MCF 10A (cell line): ENCODE data around the gene FCMR. TPM values are rescaled to one million over a fixed set of nuclear protein-coding genes. Genes with fewer than 3 reads are reported as not detected.

Experiments used
- BruUV-seq: library from RNA; stranded (reverse); fragments of 400-500 nt; replicated peaks from 2 replicates; lab custom pipeline; 2021; lab: Mats Ljungman, UMichigan
- CTCF ChIA-PET: fragments of 300-600 bp; sonication (Branson Sonifier 250); formaldehyde crosslinking; extraction: SDS; loops from one replicate; lab custom pipeline; 2021; ENCODE audit warnings: antibody characterized with exemption, inconsistent platforms; lab: Yijun Ruan, JAX
- POLR2A ChIA-PET: fragments of 300-600, 350-650 bp; sonication (Branson Sonifier 250); formaldehyde crosslinking; extraction: SDS; loops from one replicate; lab custom pipeline; 2020; ENCODE audit warnings: antibody characterized with exemption, inconsistent platforms; lab: Yijun Ruan, JAX
- DNase-seq: peaks from one replicate; pipeline ENCODE4 v3.0.0-alpha.2; 2018; ENCODE audit not compliant: unreplicated experiment
- H3K27ac Mint-ChIP-seq: one replicate; pipeline ENCODE4 v1.8.0; 2022; ENCODE audit warnings: mild to moderate bottlenecking, low read depth, mixed read lengths; ENCODE audit not compliant: unreplicated experiment
- H3K27me3 Mint-ChIP-seq: one replicate; pipeline ENCODE4 v1.8.0; 2022; ENCODE audit warnings: mixed read lengths; ENCODE audit not compliant: insufficient read depth, unreplicated experiment
- H3K36me3 Mint-ChIP-seq: one replicate; pipeline ENCODE4 v1.8.0; 2022; ENCODE audit warnings: mild to moderate bottlenecking, moderate library complexity, mixed read lengths; ENCODE audit not compliant: insufficient read depth, unreplicated experiment
- H3K4me1 Mint-ChIP-seq: one replicate; pipeline ENCODE4 v1.8.0; 2022; ENCODE audit warnings: mixed read lengths; ENCODE audit not compliant: insufficient read depth, unreplicated experiment
- H3K4me3 Mint-ChIP-seq: one replicate; pipeline ENCODE4 v1.8.0; 2022; ENCODE audit warnings: mild to moderate bottlenecking, moderate library complexity, mixed read lengths; ENCODE audit not compliant: unreplicated experiment
- H3K9me3 Mint-ChIP-seq: one replicate; pipeline ENCODE4 v1.8.0; 2022; ENCODE audit warnings: mixed read lengths; ENCODE audit not compliant: unreplicated experiment
- intact Hi-C: fragments of 100-400 bp; cut with micrococcal nuclease; formaldehyde crosslinking; loops from 2 replicates; pipeline ENCODE4 v1.14.1; 2022
- total RNA-seq: library from RNA; stranded (reverse); gene quantifications from 2 replicates; pipeline ENCODE4 v1.2.3, GENCODE V29; 2022
- TF ChIP-seq, protein P1 (sequence below): fragments of 200-600 bp; IDR thresholded peaks from one replicate; pipeline ENCODE4 v1.8.0; 2022; ENCODE audit warnings: antibody characterized with exemption, mild to moderate bottlenecking; ENCODE audit not compliant: unreplicated experiment

The FCMR gene
- total RNA-seq, 1 experiment from 2014 or later, result 10.1 TPM

DNA sequence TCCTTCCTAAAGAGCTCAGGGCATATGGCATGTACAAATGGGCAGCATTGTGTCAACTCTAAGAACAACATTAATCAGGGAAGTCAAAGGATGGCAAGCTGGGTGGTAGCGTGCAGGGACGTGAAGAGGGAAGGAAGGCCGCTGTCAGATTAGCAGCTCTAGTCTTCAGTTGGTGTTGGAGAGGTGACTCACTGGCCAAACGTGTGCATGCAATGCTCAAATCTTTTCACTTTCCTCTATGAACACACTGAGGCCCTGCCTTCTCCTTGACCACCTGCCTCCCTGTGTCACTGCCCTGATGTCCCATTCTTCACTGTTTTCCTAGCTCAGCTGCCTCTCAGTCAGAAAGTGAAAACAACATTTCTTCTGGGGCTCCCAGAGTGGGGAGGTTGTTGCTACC lies 30.4 kb upstream of the FCMR start:
- no peaks in the 10 kb centered on the region for H3K9me3 Mint-ChIP-seq
- POLR2A ChIA-PET, result interaction anchor here (0.7 to 1.8 kb wide), 2 partner anchors 9 to 15 kb away, joined by 3 to 4 read pairs; no protein-coding TSS in a partner anchor
- intact Hi-C loops, result no loop called here

DNA sequence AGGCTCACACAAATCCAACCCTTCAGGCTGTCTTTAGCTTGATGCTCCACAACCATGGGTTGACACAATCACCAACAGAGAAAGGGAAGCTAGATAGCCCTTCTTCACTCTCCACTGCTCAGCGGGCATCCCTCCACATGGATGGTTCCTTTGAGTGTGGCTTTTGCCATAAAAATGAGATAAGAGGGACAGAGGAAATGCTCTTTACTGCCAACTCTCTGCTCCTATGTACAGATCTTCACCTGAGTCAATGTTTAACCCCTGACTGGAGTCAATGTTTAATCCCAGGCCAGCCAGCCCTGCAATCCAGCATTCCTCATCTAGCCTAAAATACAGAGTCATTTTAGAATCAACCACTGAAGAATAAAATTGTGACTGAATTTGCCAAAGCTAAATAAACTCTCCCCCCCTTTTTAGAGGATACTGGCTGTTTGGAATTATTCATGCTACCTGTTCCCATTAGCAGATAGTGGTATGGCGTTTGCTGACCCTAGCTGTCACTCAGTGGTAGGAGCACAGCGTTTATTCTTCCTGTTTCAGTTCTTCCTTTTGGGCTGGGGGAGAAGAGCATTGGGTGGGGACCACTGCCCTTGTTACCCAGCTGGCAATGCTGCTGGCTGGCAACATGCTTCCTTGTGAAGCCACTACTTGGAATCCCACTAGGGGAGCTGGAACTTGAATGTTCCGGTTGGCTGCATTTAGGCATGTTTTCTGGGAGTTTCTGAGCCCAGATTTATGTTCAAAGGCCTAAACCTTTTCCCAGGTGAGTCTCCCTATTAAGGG lies 29.8 kb upstream of the FCMR start:
- Mint-ChIP-seq H3K36me3 (no peaks in the 10 kb centered on the region), H3K27me3 (peaks cover 4% of the 10 kb centered on the region), H3K27ac (no peak overlapping the region), H3K4me1 (peaks cover 8% of the 10 kb centered on the region), H3K9me3 (no peaks in the 10 kb centered on the region), H3K4me3 (no peak overlapping the region)
- TF ChIP-seq, protein P1, sequence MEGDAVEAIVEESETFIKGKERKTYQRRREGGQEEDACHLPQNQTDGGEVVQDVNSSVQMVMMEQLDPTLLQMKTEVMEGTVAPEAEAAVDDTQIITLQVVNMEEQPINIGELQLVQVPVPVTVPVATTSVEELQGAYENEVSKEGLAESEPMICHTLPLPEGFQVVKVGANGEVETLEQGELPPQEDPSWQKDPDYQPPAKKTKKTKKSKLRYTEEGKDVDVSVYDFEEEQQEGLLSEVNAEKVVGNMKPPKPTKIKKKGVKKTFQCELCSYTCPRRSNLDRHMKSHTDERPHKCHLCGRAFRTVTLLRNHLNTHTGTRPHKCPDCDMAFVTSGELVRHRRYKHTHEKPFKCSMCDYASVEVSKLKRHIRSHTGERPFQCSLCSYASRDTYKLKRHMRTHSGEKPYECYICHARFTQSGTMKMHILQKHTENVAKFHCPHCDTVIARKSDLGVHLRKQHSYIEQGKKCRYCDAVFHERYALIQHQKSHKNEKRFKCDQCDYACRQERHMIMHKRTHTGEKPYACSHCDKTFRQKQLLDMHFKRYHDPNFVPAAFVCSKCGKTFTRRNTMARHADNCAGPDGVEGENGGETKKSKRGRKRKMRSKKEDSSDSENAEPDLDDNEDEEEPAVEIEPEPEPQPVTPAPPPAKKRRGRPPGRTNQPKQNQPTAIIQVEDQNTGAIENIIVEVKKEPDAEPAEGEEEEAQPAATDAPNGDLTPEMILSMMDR, result no peak
- intact Hi-C loops, result no loop called here
- DNase-seq, result no peak
- BruUV-seq, result no TSS peak
- POLR2A ChIA-PET, result interaction anchor here (0.7 to 1.8 kb wide), 2 partner anchors 10 to 14 kb away, joined by 3 to 4 read pairs; no protein-coding TSS in a partner anchor
- CTCF ChIA-PET, result interaction anchor here (0.6 to 4.4 kb wide), 9 partner anchors 10 to 469 kb away, joined by 3 to 20 read pairs (median 5); no protein-coding TSS in a partner anchor

More for the DNA sequence above, 30.4 kb upstream of the FCMR start:
- CTCF ChIA-PET, result interaction anchor here (0.7 to 4.4 kb wide), 6 partner anchors 18 to 369 kb away, joined by 4 to 20 read pairs (median 6); no protein-coding TSS in a partner anchor
- H3K27me3 Mint-ChIP-seq, result no peaks in the 10 kb centered on the region
- H3K36me3 Mint-ChIP-seq, result no peaks in the 10 kb centered on the region
- no peak overlapping the region for H3K4me3 Mint-ChIP-seq
- H3K4me1 Mint-ChIP-seq, result peaks cover 8% of the 10 kb centered on the region
- peak; percentile 33 for DNase-seq
- no TSS peak for BruUV-seq
- TF ChIP-seq, protein P1, result no peak
- no peak overlapping the region for H3K27ac Mint-ChIP-seq

DNA sequence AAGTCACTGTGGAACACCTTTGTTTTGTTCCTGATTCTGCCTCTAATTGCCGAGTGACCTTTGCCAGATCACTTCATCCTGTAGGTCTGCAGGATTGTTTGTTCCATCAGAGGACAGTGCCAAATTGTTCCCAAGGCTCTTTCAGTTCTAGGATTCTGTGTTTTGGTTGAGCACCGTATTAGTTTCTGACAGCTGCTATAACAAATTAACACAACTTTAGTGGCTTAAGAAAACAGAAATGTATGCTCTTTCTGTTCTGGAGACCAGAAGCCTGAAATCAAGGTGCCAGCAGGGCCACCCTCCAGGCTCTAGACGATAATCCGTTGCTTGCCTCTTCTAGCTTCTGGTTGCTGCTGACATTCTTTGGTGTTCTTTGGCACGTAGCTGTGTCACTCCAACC lies 27.9 kb upstream of the FCMR start:
- CTCF ChIA-PET, result interaction anchor here (0.7 to 4.4 kb wide), 9 partner anchors 12 to 405 kb away, joined by 3 to 20 read pairs (median 4); no protein-coding TSS in a partner anchor
- H3K27ac Mint-ChIP-seq, result no peak overlapping the region
- H3K4me3 Mint-ChIP-seq, result no peak overlapping the region
- H3K36me3 Mint-ChIP-seq, result no peaks in the 10 kb centered on the region
- no peak for DNase-seq
- POLR2A ChIA-PET, result interaction anchor here (0.5 to 0.7 kb wide), 2 partner anchors 60 to 123 kb away, joined by 3 read pairs; no protein-coding TSS in a partner anchor
- TF ChIP-seq, protein P1, result no peak
- no peaks in the 10 kb centered on the region for H3K9me3 Mint-ChIP-seq
- no TSS peak for BruUV-seq
- peaks cover 23% of the 10 kb centered on the region for H3K27me3 Mint-ChIP-seq
- H3K4me1 Mint-ChIP-seq, result peaks cover 8% of the 10 kb centered on the region
- intact Hi-C loops, result no loop called here

DNA sequence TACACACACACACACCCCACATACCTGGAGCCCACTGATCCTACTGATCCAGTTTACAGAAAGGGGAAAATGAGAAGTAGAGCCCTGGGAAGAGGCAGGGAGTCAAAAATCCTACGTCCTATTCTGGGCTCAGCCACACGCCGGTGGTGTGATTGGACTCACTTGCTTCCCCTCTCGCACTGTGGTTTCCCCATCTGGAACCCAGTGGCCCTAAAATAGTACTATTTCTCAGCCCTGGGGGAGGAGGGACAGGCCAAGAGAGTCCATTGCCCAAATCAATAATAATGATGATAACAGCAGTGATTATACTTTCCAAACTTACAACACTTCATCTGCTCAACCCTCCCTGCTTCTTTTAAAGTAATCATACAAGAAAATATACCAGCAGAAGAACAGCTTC lies 27.5 kb upstream of the FCMR start:
- Mint-ChIP-seq H3K9me3 (no peaks in the 10 kb centered on the region), H3K27ac (no peak overlapping the region), H3K27me3 (peaks cover 27% of the 10 kb centered on the region), H3K36me3 (no peaks in the 10 kb centered on the region), H3K4me3 (no peak overlapping the region), H3K4me1 (peaks cover 8% of the 10 kb centered on the region)
- no TSS peak for BruUV-seq
- CTCF ChIA-PET, result interaction anchor here (1.0 to 4.4 kb wide), 6 partner anchors 13 to 404 kb away, joined by 3 to 20 read pairs (median 4); no protein-coding TSS in a partner anchor
- DNase-seq, result no peak
- TF ChIP-seq, protein P1, result no peak
- POLR2A ChIA-PET, result interaction anchor here (0.5 kb wide), 1 partner anchor 123 kb away, joined by 3 read pairs; no protein-coding TSS in a partner anchor
- intact Hi-C loops, result no loop called here
